Suprapubic skin (tissue), 4 donors: ENCODE results near the gene GGTLC1. TPM values are rescaled to one million over a fixed set of nuclear protein-coding genes. Genes with fewer than 3 reads are reported as not detected.

Source experiments
- DNase-seq, 2 donors: peaks; one replicate each; pipeline ENCODE4 v3.0.0-alpha.2; 2019; ENCODE audit warnings: low spot score in 2 of 2
- H3K27ac ChIP-seq: fragments of 200-600 bp; sonication (generic); one replicate; pipeline ENCODE4 v1.5.1; 2019
- H3K27me3 ChIP-seq: fragments of 200-600 bp; sonication (generic); one replicate; pipeline ENCODE4 v1.5.1; 2019
- H3K36me3 ChIP-seq: fragments of 200-600 bp; sonication (generic); one replicate; pipeline ENCODE4 v1.5.1; 2019
- H3K4me1 ChIP-seq: fragments of 200-600 bp; sonication (generic); one replicate; pipeline ENCODE4 v1.5.1; 2019
- H3K4me3 ChIP-seq: fragments of 200-600 bp; sonication (generic); one replicate; pipeline ENCODE4 v1.5.1; 2019; ENCODE audit warnings: mild to moderate bottlenecking
- H3K9me3 ChIP-seq: fragments of 200-600 bp; sonication (generic); one replicate; pipeline ENCODE4 v1.5.1; 2019
- CTCF ChIP-seq, 2 donors: fragments of 200-600 bp in 1 of 2; fragments of 450-650 bp in 1 of 2; sonication (generic) in 1 of 2; IDR thresholded peaks; one replicate each; pipeline ENCODE4 v1.5.1; 2016 to 2019; ENCODE audit warnings: antibody characterized with exemption in 2 of 2, mild to moderate bottlenecking in 1 of 2, moderate library complexity in 1 of 2
- EP300 ChIP-seq: sonication (generic); formaldehyde crosslinking; IDR thresholded peaks from one replicate; pipeline ENCODE4 v1.6.1; 2017; ENCODE audit warnings: antibody characterized with exemption
- POLR2A ChIP-seq, 2 donors: fragments of 450-650 bp; IDR thresholded peaks; one replicate each; pipeline ENCODE4 v1.6.1; 2017; ENCODE audit warnings: antibody characterized with exemption in 2 of 2, mild to moderate bottlenecking in 2 of 2, moderate library complexity in 2 of 2
- POLR2AphosphoS5 ChIP-seq, 3 donors: sonication (generic); formaldehyde crosslinking; IDR thresholded peaks; one replicate each; pipeline ENCODE4 v1.6.1; 2017; ENCODE audit warnings: antibody characterized with exemption in 3 of 3
- WGBS: methylation state at CpG from one replicate; pipeline ENCODE4 v1.1.5; 2018; 5-methylcytosine and 5-hydroxymethylcytosine counted together
- total RNA-seq, 4 donors: library from RNA; depleted of rRNA; stranded (reverse); fragments of >200 nt; gene quantifications; one replicate each; pipeline ENCODE4 v1.1.0, GENCODE V29; 2016

Gene GGTLC1
- total RNA-seq, 4 donors from 2014 or later: not detected

- Histone ChIP-seq H3K9me3 (no peaks in the 10 kb centered on the region), H3K27me3 (peaks cover 14% of the 10 kb centered on the region), H3K4me3 (no peak overlapping the region), H3K27ac (no peak overlapping the region), H3K36me3 (no peaks in the 10 kb centered on the region), H3K4me1 (no peaks in the 10 kb centered on the region)
- 96% methylated on average over 3 of the region's 6 CpGs for WGBS
- TF ChIP-seq EP300 (no peak), POLR2AphosphoS5 (IDR thresholded peaks at IDR 0.05) (no peak), CTCF (IDR thresholded peaks at IDR 0.05) (no peak), POLR2A (IDR thresholded peaks at IDR 0.05) (no peak)
- DNase-seq: no peak
Measured at GRCh38 chr20:24011282-24011681, 22.7 kb upstream of the GGTLC1 start.

GRCh38 chr20:24007758-24008157 lies 19.2 kb upstream of the GGTLC1 start:
- WGBS: 90% methylated on average over 3 of the region's 3 CpGs
- DNase-seq: no peak
- H3K9me3 ChIP-seq: no peaks in the 10 kb centered on the region

GRCh38 chr20:24007073-24007595 lies 18.6 kb upstream of the GGTLC1 start:
- WGBS: 66% methylated on average over 8 of the region's 8 CpGs
- H3K27me3 ChIP-seq: peaks cover 3% of the 10 kb centered on the region
- TF ChIP-seq POLR2AphosphoS5 (IDR thresholded peaks at IDR 0.05) (no peak), EP300 (no peak), CTCF (IDR thresholded peaks at IDR 0.05) (no peak), POLR2A (IDR thresholded peaks at IDR 0.05) (no peak)
- no peak overlapping the region for H3K27ac ChIP-seq
- H3K4me3 ChIP-seq: no peak overlapping the region
- no peaks in the 10 kb centered on the region for H3K36me3 ChIP-seq
- DNase-seq: no peak
- no peaks in the 10 kb centered on the region for H3K9me3 ChIP-seq
- H3K4me1 ChIP-seq: no peaks in the 10 kb centered on the region

More at GRCh38 chr20:24007758-24008157, 19.2 kb upstream of the GGTLC1 start:
- H3K27me3 ChIP-seq: no peaks in the 10 kb centered on the region
- H3K36me3 ChIP-seq: no peaks in the 10 kb centered on the region
- no peak for TF ChIP-seq EP300
- no peak for TF ChIP-seq POLR2A (IDR thresholded peaks at IDR 0.05)
- TF ChIP-seq POLR2AphosphoS5 (IDR thresholded peaks at IDR 0.05): no peak
- no peak for TF ChIP-seq CTCF (IDR thresholded peaks at IDR 0.05)
- no peak overlapping the region for H3K27ac ChIP-seq
- H3K4me1 ChIP-seq: no peaks in the 10 kb centered on the region
- no peak overlapping the region for H3K4me3 ChIP-seq

- peaks cover 5% of the 10 kb centered on the region for H3K27me3 ChIP-seq
- H3K4me1 ChIP-seq: no peaks in the 10 kb centered on the region
- no peaks in the 10 kb centered on the region for H3K36me3 ChIP-seq
- H3K4me3 ChIP-seq: no peak overlapping the region
- no peaks in the 10 kb centered on the region for H3K9me3 ChIP-seq
- WGBS: 77% methylated on average over 7 of the region's 7 CpGs
- H3K27ac ChIP-seq: no peak overlapping the region
- DNase-seq: no peak
- TF ChIP-seq EP300 (no peak), CTCF (IDR thresholded peaks at IDR 0.05) (no peak), POLR2A (IDR thresholded peaks at IDR 0.05) (no peak), POLR2AphosphoS5 (IDR thresholded peaks at IDR 0.05) (no peak)
Measured at GRCh38 chr20:24006626-24007025, 18.0 kb upstream of the GGTLC1 start.

GRCh38 chr20:24004471-24004870 lies 15.9 kb upstream of the GGTLC1 start:
- no peak for TF ChIP-seq EP300
- Histone ChIP-seq H3K27ac (no peak overlapping the region), H3K36me3 (no peaks in the 10 kb centered on the region), H3K4me3 (no peak overlapping the region), H3K9me3 (no peaks in the 10 kb centered on the region), H3K27me3 (peaks cover 5% of the 10 kb centered on the region), H3K4me1 (no peaks in the 10 kb centered on the region)
- DNase-seq: no peak
- WGBS: 70% methylated on average over 9 of the region's 9 CpGs

- H3K36me3 ChIP-seq: no peaks in the 10 kb centered on the region
- H3K27ac ChIP-seq: no peak overlapping the region
- WGBS: 92% methylated on average over 13 of the region's 13 CpGs
- DNase-seq: no peak
- H3K27me3 ChIP-seq: peaks cover 5% of the 10 kb centered on the region
- no peaks in the 10 kb centered on the region for H3K9me3 ChIP-seq
- H3K4me1 ChIP-seq: no peaks in the 10 kb centered on the region
- H3K4me3 ChIP-seq: no peak overlapping the region
- TF ChIP-seq EP300: no peak
- no peak for TF ChIP-seq POLR2A (IDR thresholded peaks at IDR 0.05)
- TF ChIP-seq POLR2AphosphoS5 (IDR thresholded peaks at IDR 0.05): no peak
- TF ChIP-seq CTCF (IDR thresholded peaks at IDR 0.05): no peak
Measured at GRCh38 chr20:24002896-24003295, 14.3 kb upstream of the GGTLC1 start.
